Mesendoderm (in vitro differentiated cells): ENCODE measurements around the gene FLYWCH1.

Experiments
- DNase-seq: peaks from one replicate; pipeline ENCODE4 v3.0.0; 2013
- H2AK5ac ChIP-seq: 2 replicates; pipeline ENCODE4 v1.6.1; 2013; ENCODE audit warnings: low read length, inconsistent platforms
- H2BK120ac ChIP-seq: 2 replicates; pipeline ENCODE4 v1.6.1; 2013; ENCODE audit warnings: low read depth, mild to moderate bottlenecking, low read length, moderate library complexity, mixed read lengths
- H2BK15ac ChIP-seq: replicated peaks from 2 replicates; pipeline ENCODE4 v1.6.1; 2013; ENCODE audit warnings: low read depth, mild to moderate bottlenecking, moderate library complexity
- H2BK5ac ChIP-seq: 2 replicates; pipeline ENCODE4 v1.6.1; 2013; ENCODE audit warnings: low read length, inconsistent platforms
- H3K18ac ChIP-seq: 2 replicates; pipeline ENCODE4 v1.6.1; 2013; ENCODE audit warnings: mild to moderate bottlenecking, low read length, mixed read lengths
- H3K23ac ChIP-seq: one replicate; pipeline ENCODE4 v1.6.1; 2013; ENCODE audit warnings: low read length
- H3K27ac ChIP-seq: 2 replicates; pipeline ENCODE4 v1.5.1; 2013; ENCODE audit warnings: low read depth, mild to moderate bottlenecking, inconsistent platforms, low read length, moderate library complexity
- H3K27me3 ChIP-seq: 2 replicates; pipeline ENCODE4 v1.6.1; 2013; ENCODE audit warnings: low read length, control low read depth, mild to moderate bottlenecking, inconsistent platforms; ENCODE audit not compliant: insufficient read depth, poor library complexity
- H3K36me3 ChIP-seq: 2 replicates; pipeline ENCODE4 v1.6.1; 2013; ENCODE audit warnings: low read length, inconsistent platforms; ENCODE audit not compliant: control insufficient read depth, insufficient read depth
- H3K4ac ChIP-seq: one replicate; pipeline ENCODE4 v1.6.1; 2013; ENCODE audit warnings: low read depth, mild to moderate bottlenecking, low read length, moderate library complexity
- H3K4me1 ChIP-seq: 2 replicates; pipeline ENCODE4 v1.6.1; 2013; ENCODE audit warnings: low read depth, low read length, inconsistent platforms; ENCODE audit not compliant: control insufficient read depth
- H3K4me2 ChIP-seq: 2 replicates; pipeline ENCODE4 v1.6.1; 2013; ENCODE audit warnings: low read length
- H3K4me3 ChIP-seq: 2 replicates; pipeline ENCODE4 v1.5.1; 2013; ENCODE audit warnings: mild to moderate bottlenecking, low read length
- H3K56ac ChIP-seq: one replicate; pipeline ENCODE4 v1.6.1; 2013; ENCODE audit warnings: low read length
- H3K79me1 ChIP-seq: 2 replicates; pipeline ENCODE4 v1.6.1; 2013; ENCODE audit warnings: low read length, inconsistent platforms
- H3K79me2 ChIP-seq: 2 replicates; pipeline ENCODE4 v1.6.1; 2013; ENCODE audit warnings: mild to moderate bottlenecking, low read length; ENCODE audit not compliant: control insufficient read depth, insufficient read depth
- H3K9ac ChIP-seq: 2 replicates; pipeline ENCODE4 v1.6.1; 2013; ENCODE audit warnings: low read length, inconsistent platforms
- H4K5ac ChIP-seq: one replicate; pipeline ENCODE4 v1.6.1; 2013; ENCODE audit warnings: low read length
- H4K8ac ChIP-seq: one replicate; pipeline ENCODE4 v1.6.1; 2013; ENCODE audit warnings: low read depth, mild to moderate bottlenecking, control low read depth, low read length, moderate library complexity
- WGBS: extraction: QIAGEN DNeasy Blood & Tissue Kit; methylation state at CpG from one replicate; pipeline ENCODE4 v1.1.7; 2013; ENCODE audit warnings: low lambda C conversion rate, missing lambda C conversion rate; ENCODE audit not compliant: insufficient coverage; ENCODE audit errors: extremely low coverage; 5-methylcytosine and 5-hydroxymethylcytosine counted together

FLYWCH1 gene

GRCh38 chr16:2915196-2915929, 3.6 kb downstream of the FLYWCH1 start:
- Histone ChIP-seq H4K5ac (no peak overlapping the region), H3K4ac (no peak overlapping the region), H3K4me3 (no peak overlapping the region), H2AK5ac (no peak overlapping the region), H2BK15ac (no peak overlapping the region), H3K23ac (no peak overlapping the region), H3K4me1 (no peaks in the 10 kb centered on the region), H2BK120ac (no peak overlapping the region), H3K27me3 (peaks cover 3% of the 10 kb centered on the region), H3K79me2 (no peaks in the 10 kb centered on the region), H3K56ac (no peak overlapping the region), H3K18ac (no peak overlapping the region), H4K8ac (no peak overlapping the region), H3K9ac (no peak overlapping the region), H3K79me1 (no peaks in the 10 kb centered on the region), H3K4me2 (no peak overlapping the region), H3K36me3 (peaks cover 2% of the 10 kb centered on the region), H3K27ac (no peak overlapping the region), H2BK5ac (no peak overlapping the region)
- DNase-seq = no peak
- no CpG with 5 or more reads among the region's 13 CpGs for WGBS

GRCh38 chr16:2919511-2920255, 8.0 kb downstream of the FLYWCH1 start:
- no peak overlapping the region for H3K4me3 ChIP-seq
- H3K36me3 ChIP-seq = no peaks in the 10 kb centered on the region
- no peak overlapping the region for H3K4ac ChIP-seq
- H3K18ac ChIP-seq = no peak overlapping the region
- H3K4me2 ChIP-seq = no peak overlapping the region
- H3K4me1 ChIP-seq = no peaks in the 10 kb centered on the region
- H2AK5ac ChIP-seq = no peak overlapping the region
- H3K56ac ChIP-seq = no peak overlapping the region
- no peak overlapping the region for H2BK120ac ChIP-seq
- no peak overlapping the region for H3K23ac ChIP-seq
- no peak overlapping the region for H4K8ac ChIP-seq
- H3K27me3 ChIP-seq = no peaks in the 10 kb centered on the region
- no peak overlapping the region for H2BK15ac ChIP-seq
- H3K9ac ChIP-seq = no peak overlapping the region
- H3K79me2 ChIP-seq = no peaks in the 10 kb centered on the region
- DNase-seq = peak; percentile 72
- no peak overlapping the region for H3K27ac ChIP-seq
- WGBS = no CpG with 5 or more reads among the region's 13 CpGs
- H3K79me1 ChIP-seq = no peaks in the 10 kb centered on the region
- no peak overlapping the region for H4K5ac ChIP-seq
- H2BK5ac ChIP-seq = no peak overlapping the region

DNA sequence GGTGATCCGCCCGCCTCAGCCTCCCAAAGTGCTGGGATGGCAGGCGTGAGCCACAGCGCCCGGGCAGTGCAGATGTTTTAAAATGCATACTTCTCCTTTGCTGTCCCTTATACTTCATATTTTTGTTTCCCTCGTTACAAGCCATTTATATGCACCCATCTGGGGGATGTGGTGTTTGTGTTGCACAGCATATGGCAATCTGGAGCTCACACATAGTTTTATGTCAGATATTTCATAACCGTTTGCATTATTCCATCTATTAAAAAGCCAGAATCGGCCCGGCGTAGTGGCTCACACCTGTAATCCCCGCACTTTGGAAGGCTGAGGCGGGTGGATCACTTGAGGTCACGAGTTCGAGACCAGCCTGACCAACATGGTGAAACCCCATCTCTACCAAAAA, 11.8 kb downstream of the FLYWCH1 start:
- Histone ChIP-seq H3K79me1 (no peaks in the 10 kb centered on the region), H3K27ac (no peak overlapping the region), H2BK120ac (no peak overlapping the region), H2AK5ac (no peak overlapping the region), H3K36me3 (no peaks in the 10 kb centered on the region), H4K5ac (no peak overlapping the region), H3K9ac (no peak overlapping the region), H3K56ac (no peak overlapping the region), H4K8ac (no peak overlapping the region), H3K27me3 (no peaks in the 10 kb centered on the region), H3K23ac (no peak overlapping the region), H3K4ac (no peak overlapping the region), H3K4me2 (no peak overlapping the region), H3K4me3 (no peak overlapping the region), H3K79me2 (no peaks in the 10 kb centered on the region), H3K18ac (no peak overlapping the region), H2BK5ac (no peak overlapping the region), H3K4me1 (no peaks in the 10 kb centered on the region), H2BK15ac (no peak overlapping the region)
- no peak for DNase-seq
- WGBS = no CpG with 5 or more reads among the region's 14 CpGs

DNA sequence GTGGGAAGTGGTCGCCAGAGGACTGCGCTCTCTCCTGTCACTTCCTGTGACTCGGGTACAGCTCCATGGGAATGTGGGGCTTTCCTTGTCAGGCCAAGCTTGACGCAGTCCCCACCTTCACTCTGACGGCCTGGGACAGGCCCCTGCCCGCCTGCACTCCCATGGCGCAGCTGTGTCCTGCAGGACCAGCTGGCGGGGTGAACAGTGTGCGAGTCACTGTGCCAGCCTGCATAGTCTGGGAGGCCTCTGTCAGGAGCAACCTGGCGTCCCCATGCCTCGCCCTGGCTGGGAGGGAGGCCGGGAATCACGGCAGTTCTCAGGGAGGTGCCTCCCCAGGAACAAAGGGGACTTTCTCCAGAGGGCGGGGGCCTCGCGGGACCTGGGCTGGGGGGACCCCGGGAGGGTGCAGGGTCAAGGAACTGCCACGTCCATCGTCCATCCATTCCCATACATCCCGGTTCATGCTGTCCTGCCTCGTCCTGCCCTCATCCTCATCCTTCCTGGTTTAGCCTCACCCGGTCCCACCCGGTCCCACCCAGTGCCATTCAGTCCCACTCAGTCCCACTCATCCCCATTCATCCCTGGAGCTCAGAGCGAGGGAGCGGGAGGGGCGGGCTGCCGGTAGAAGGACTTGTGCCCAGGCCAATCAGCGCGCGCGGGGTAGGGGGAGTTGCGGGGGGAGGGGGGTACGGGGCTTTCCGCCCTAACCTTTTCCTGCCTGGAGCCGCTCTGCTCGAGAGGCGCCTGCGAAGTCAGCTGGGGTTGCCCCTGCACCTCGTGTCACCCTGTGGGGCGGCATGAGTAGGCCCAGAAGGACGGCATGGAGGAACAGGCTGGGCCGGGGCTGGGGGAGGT, 13.4 kb downstream of the FLYWCH1 start:
- no peak overlapping the region for H4K5ac ChIP-seq
- no peaks in the 10 kb centered on the region for H3K4me1 ChIP-seq
- H3K79me1 ChIP-seq = no peaks in the 10 kb centered on the region
- H3K27ac ChIP-seq = no peak overlapping the region
- no peaks in the 10 kb centered on the region for H3K36me3 ChIP-seq
- H2BK5ac ChIP-seq = no peak overlapping the region
- peak overlapping the region; percentile 55 for H3K9ac ChIP-seq
- no peak overlapping the region for H4K8ac ChIP-seq
- H2AK5ac ChIP-seq = no peak overlapping the region
- H3K23ac ChIP-seq = no peak overlapping the region
- peak; percentile 71 for DNase-seq
- no peaks in the 10 kb centered on the region for H3K27me3 ChIP-seq
- no peak overlapping the region for H2BK120ac ChIP-seq
- no peaks in the 10 kb centered on the region for H3K79me2 ChIP-seq
- no CpG with 5 or more reads among the region's 42 CpGs for WGBS
- no peak overlapping the region for H3K4me3 ChIP-seq
- H3K18ac ChIP-seq = peak overlapping the region; percentile 22
- peak overlapping the region; percentile 21 for H3K4me2 ChIP-seq
- H2BK15ac ChIP-seq = no peak overlapping the region
- H3K56ac ChIP-seq = peak overlapping the region; percentile 80
- peak overlapping the region; percentile 2 for H3K4ac ChIP-seq

- Histone ChIP-seq H4K8ac (no peak overlapping the region), H3K4me2 (peak overlapping the region; percentile 3), H3K27ac (no peak overlapping the region), H3K36me3 (no peaks in the 10 kb centered on the region), H3K79me2 (no peaks in the 10 kb centered on the region), H4K5ac (no peak overlapping the region), H2AK5ac (no peak overlapping the region), H2BK120ac (no peak overlapping the region), H2BK15ac (no peak overlapping the region), H3K4me1 (no peaks in the 10 kb centered on the region), H3K4me3 (no peak overlapping the region), H3K79me1 (no peaks in the 10 kb centered on the region), H3K23ac (no peak overlapping the region), H3K56ac (peak overlapping the region; percentile 73), H3K27me3 (no peaks in the 10 kb centered on the region), H3K4ac (peak overlapping the region; percentile 2), H3K9ac (peak overlapping the region; percentile 55), H2BK5ac (no peak overlapping the region), H3K18ac (peak overlapping the region; percentile 22)
- no CpG with 5 or more reads among the region's 9 CpGs for WGBS
- no peak for DNase-seq
Measured at GRCh38 chr16:2925951-2926649, 14.4 kb downstream of the FLYWCH1 start.
